Ishikawa (cell line): ENCODE measurements around the gene OSBPL10.

ENCODE experiments used
- FOXM1 ChIP-seq: IDR thresholded peaks from 2 replicates; pipeline ENCODE4 v1.6.1; 2012; ENCODE audit warnings: low read depth, borderline replicate concordance
- NFIC ChIP-seq: IDR thresholded peaks from 2 replicates; pipeline ENCODE4 v1.6.1; 2012
- TCF12 ChIP-seq: IDR thresholded peaks from 2 replicates; pipeline ENCODE4 v1.6.1; 2012; ENCODE audit warnings: low read depth
- TEAD4 ChIP-seq: IDR thresholded peaks from 2 replicates; pipeline ENCODE4 v1.6.1; 2012
- ZBTB7A ChIP-seq: IDR thresholded peaks from 2 replicates; pipeline ENCODE4 v1.6.1; 2012; ENCODE audit warnings: low read depth

- TF ChIP-seq FOXM1 (no peak), NFIC (no peak), TCF12 (no peak), TEAD4 (no peak), ZBTB7A (no peak)
These were observed 205.0 kb downstream of the OSBPL10 start for GRCh38 chr3:31776016-31776415.
